Rectal smooth muscle tissue (tissue), 1 donor: Measurements from ENCODE around the gene PGK1.
"Not testable (repeated sequence)": the region's sequence is repeated elsewhere in the genome, so short reads cannot be mapped to it uniquely, and the experiment has no call there.

Experiments used
- H3K27ac ChIP-seq: one replicate; pipeline ENCODE4 v1.7.0; 2013; ENCODE audit warnings: low read depth, low read length, inconsistent platforms
- H3K27me3 ChIP-seq: one replicate; pipeline ENCODE4 v1.7.0; 2013; ENCODE audit warnings: low read length; ENCODE audit not compliant: control insufficient read depth, insufficient read depth
- H3K36me3 ChIP-seq: one replicate; pipeline ENCODE4 v1.7.0; 2013; ENCODE audit warnings: low read length; ENCODE audit not compliant: control insufficient read depth, insufficient read depth
- H3K4me1 ChIP-seq: one replicate; pipeline ENCODE4 v1.7.0; 2013; ENCODE audit warnings: low read length; ENCODE audit not compliant: control insufficient read depth, insufficient read depth
- H3K4me3 ChIP-seq: one replicate; pipeline ENCODE4 v1.7.0; 2013; ENCODE audit warnings: low read length
- H3K9ac ChIP-seq: one replicate; pipeline ENCODE4 v1.7.0; 2013; ENCODE audit warnings: low read length

The PGK1 gene

GRCh38 chrX:78123190-78123589 is 19.1 kb downstream of the PGK1 start:
- H3K36me3 ChIP-seq, result peaks cover 17% of the 10 kb centered on the region
- no peak overlapping the region for H3K27ac ChIP-seq
- H3K4me3 ChIP-seq, result no peak overlapping the region
- no peaks in the 10 kb centered on the region for H3K4me1 ChIP-seq
- no peak overlapping the region for H3K9ac ChIP-seq
- no peaks in the 10 kb centered on the region for H3K27me3 ChIP-seq

- H3K36me3 ChIP-seq, result peaks cover 13% of the 10 kb centered on the region
- H3K4me1 ChIP-seq, result no peaks in the 10 kb centered on the region
- H3K27ac ChIP-seq, result no peak overlapping the region
- H3K4me3 ChIP-seq, result no peak overlapping the region
- H3K9ac ChIP-seq, result no peak overlapping the region
- no peaks in the 10 kb centered on the region for H3K27me3 ChIP-seq
Measured at GRCh38 chrX:78124307-78124706, 20.3 kb downstream of the PGK1 start.

- H3K9ac ChIP-seq, result no peak overlapping the region
- H3K4me3 ChIP-seq, result no peak overlapping the region
- H3K36me3 ChIP-seq, result peaks cover 13% of the 10 kb centered on the region
- H3K27ac ChIP-seq, result no peak overlapping the region
- H3K27me3 ChIP-seq, result no peaks in the 10 kb centered on the region
- no peaks in the 10 kb centered on the region for H3K4me1 ChIP-seq
Measured at GRCh38 chrX:78125148-78125547, 21.1 kb downstream of the PGK1 start.

- H3K4me3 ChIP-seq, H3K4me1 ChIP-seq, H3K27ac ChIP-seq, H3K27me3 ChIP-seq, H3K9ac ChIP-seq: not testable (repeated sequence)
- peaks cover 13% of the 10 kb centered on the region for H3K36me3 ChIP-seq
Measured at GRCh38 chrX:78125781-78126180, 21.7 kb downstream of the PGK1 start.

- Histone ChIP-seq H3K4me3 (no peak overlapping the region), H3K9ac (no peak overlapping the region), H3K36me3 (peaks cover 6% of the 10 kb centered on the region)
Measured at GRCh38 chrX:78129714-78130113, 25.7 kb downstream of the PGK1 start.

GRCh38 chrX:78130396-78130795 is 26.3 kb downstream of the PGK1 start:
- H3K9ac ChIP-seq, result no peak overlapping the region
- no peaks in the 10 kb centered on the region for H3K4me1 ChIP-seq
- no peaks in the 10 kb centered on the region for H3K27me3 ChIP-seq
- H3K36me3 ChIP-seq, result peaks cover 5% of the 10 kb centered on the region
- H3K4me3 ChIP-seq, result no peak overlapping the region
- no peak overlapping the region for H3K27ac ChIP-seq

More at GRCh38 chrX:78129714-78130113, 25.7 kb downstream of the PGK1 start:
- no peaks in the 10 kb centered on the region for H3K4me1 ChIP-seq
- H3K27ac ChIP-seq, result no peak overlapping the region
- H3K27me3 ChIP-seq, result no peaks in the 10 kb centered on the region

GRCh38 chrX:78131117-78131516 is 27.1 kb downstream of the PGK1 start:
- H3K36me3 ChIP-seq, result peaks cover 4% of the 10 kb centered on the region
- H3K9ac ChIP-seq, result no peak overlapping the region
- no peaks in the 10 kb centered on the region for H3K4me1 ChIP-seq

GRCh38 chrX:78133238-78133960 is 29.4 kb downstream of the PGK1 start:
- Histone ChIP-seq H3K9ac (no peak overlapping the region), H3K4me3 (no peak overlapping the region), H3K27me3 (no peaks in the 10 kb centered on the region), H3K27ac (no peak overlapping the region), H3K4me1 (no peaks in the 10 kb centered on the region), H3K36me3 (peaks cover 3% of the 10 kb centered on the region)

More at GRCh38 chrX:78131117-78131516, 27.1 kb downstream of the PGK1 start:
- no peak overlapping the region for H3K27ac ChIP-seq
- no peak overlapping the region for H3K4me3 ChIP-seq
- H3K27me3 ChIP-seq, result no peaks in the 10 kb centered on the region

GRCh38 chrX:78139160-78140123 is 35.4 kb downstream of the PGK1 start, which contains the start of gene TAF9B:
Gene TAF9B, minus strand, starts transcription at chrX:78139650. Its CDS starts 39 bp downstream, at chrX:78139611.
- H3K27ac ChIP-seq, result peak within 1 kb of the TSS; percentile 78
- H3K4me3 ChIP-seq, result peak within 1 kb of the TSS; percentile 66
- H3K27me3 ChIP-seq, result no peaks in the 10 kb centered on the region
- no peaks in the 10 kb centered on the region for H3K36me3 ChIP-seq
- H3K9ac ChIP-seq, result peak within 1 kb of the TSS; percentile 13
- H3K4me1 ChIP-seq, result no peaks in the 10 kb centered on the region

GRCh38 chrX:78140206-78140605 is 36.2 kb downstream of the PGK1 start:
- H3K4me3 ChIP-seq, result no peak overlapping the region
- H3K27me3 ChIP-seq, result no peaks in the 10 kb centered on the region
- no peaks in the 10 kb centered on the region for H3K36me3 ChIP-seq
- no peaks in the 10 kb centered on the region for H3K4me1 ChIP-seq
- H3K27ac ChIP-seq, result no peak overlapping the region
- H3K9ac ChIP-seq, result no peak overlapping the region

GRCh38 chrX:78147002-78147540 is 43.0 kb downstream of the PGK1 start:
- not testable (repeated sequence) for H3K27me3 ChIP-seq, H3K27ac ChIP-seq, H3K36me3 ChIP-seq, H3K4me1 ChIP-seq, H3K9ac ChIP-seq, H3K4me3 ChIP-seq

GRCh38 chrX:78157373-78157772 is 53.3 kb downstream of the PGK1 start:
- not testable (repeated sequence) for H3K36me3 ChIP-seq, H3K4me1 ChIP-seq, H3K27ac ChIP-seq, H3K9ac ChIP-seq, H3K27me3 ChIP-seq, H3K4me3 ChIP-seq
